ENCODE measurements around the gene SFRP5. TPM values are rescaled to one million over a fixed set of nuclear protein-coding genes. Genes with fewer than 3 reads are reported as not detected.

SFRP5 gene
- total RNA-seq, 1 experiment from 2014 or later, result 3.5 TPM

GRCh38 chr10:97734021-97734420 is 37.8 kb downstream of the SFRP5 start:
- peaks cover 13% of the 10 kb centered on the region for H3K36me3 Mint-ChIP-seq
- ChIA-PET POLR2A (no interaction called here), CTCF (interaction anchor here (0.7 to 7.8 kb wide), 7 partner anchors 14 to 162 kb away, joined by 3 to 56 read pairs (median 3); partner anchors contain the start of genes ANKRD2 and MARVELD1)
- no peak overlapping the region for H3K4me3 Mint-ChIP-seq
- peaks cover 10% of the 10 kb centered on the region for H3K4me1 Mint-ChIP-seq
- DNase-seq (ENCODE audit: low spot score) (no peak), ATAC-seq (no peak)
- H3K9me3 Mint-ChIP-seq, result peaks cover 14% of the 10 kb centered on the region
- H3K27me3 Mint-ChIP-seq (ENCODE audit: low read depth), result peaks cover 38% of the 10 kb centered on the region
- TF ChIP-seq SMAD3 (CRISPR knock-in tag; IDR thresholded peaks at IDR 0.05; ENCODE audit: borderline replicate concordance) (no peak), ZMAT4 (CRISPR knock-in tag; IDR thresholded peaks at IDR 0.05) (no peak), SP1 (CRISPR knock-in tag; conservative IDR thresholded peaks at IDR 0.05) (no peak), JAZF1 (CRISPR knock-in tag; IDR thresholded peaks at IDR 0.05) (no peak), SOX15 (CRISPR knock-in tag; IDR thresholded peaks at IDR 0.05) (no peak), TEAD4 (CRISPR knock-in tag; IDR thresholded peaks at IDR 0.05) (no peak), MLX (CRISPR knock-in tag; IDR thresholded peaks at IDR 0.05) (no peak), USF2 (CRISPR knock-in tag; IDR thresholded peaks at IDR 0.05) (no peak), ZNF396 (CRISPR knock-in tag; IDR thresholded peaks at IDR 0.05; ENCODE audit: borderline replicate concordance) (no peak), MYBL2 (CRISPR knock-in tag; IDR thresholded peaks at IDR 0.05) (no peak), GRHL2 (CRISPR knock-in tag; IDR thresholded peaks at IDR 0.05; ENCODE audit: insufficient replicate concordance, severe bottlenecking) (no peak), E2F4 (CRISPR knock-in tag; IDR thresholded peaks at IDR 0.05; ENCODE audit: borderline replicate concordance, low read depth) (no peak), GABPB1 (CRISPR knock-in tag; IDR thresholded peaks at IDR 0.05) (no peak)
- TF ChIP-seq, protein P1, sequence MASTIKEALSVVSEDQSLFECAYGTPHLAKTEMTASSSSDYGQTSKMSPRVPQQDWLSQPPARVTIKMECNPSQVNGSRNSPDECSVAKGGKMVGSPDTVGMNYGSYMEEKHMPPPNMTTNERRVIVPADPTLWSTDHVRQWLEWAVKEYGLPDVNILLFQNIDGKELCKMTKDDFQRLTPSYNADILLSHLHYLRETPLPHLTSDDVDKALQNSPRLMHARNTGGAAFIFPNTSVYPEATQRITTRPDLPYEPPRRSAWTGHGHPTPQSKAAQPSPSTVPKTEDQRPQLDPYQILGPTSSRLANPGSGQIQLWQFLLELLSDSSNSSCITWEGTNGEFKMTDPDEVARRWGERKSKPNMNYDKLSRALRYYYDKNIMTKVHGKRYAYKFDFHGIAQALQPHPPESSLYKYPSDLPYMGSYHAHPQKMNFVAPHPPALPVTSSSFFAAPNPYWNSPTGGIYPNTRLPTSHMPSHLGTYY (CRISPR knock-in tag; IDR thresholded peaks at IDR 0.05), result no peak
- TF ChIP-seq, protein P2, sequence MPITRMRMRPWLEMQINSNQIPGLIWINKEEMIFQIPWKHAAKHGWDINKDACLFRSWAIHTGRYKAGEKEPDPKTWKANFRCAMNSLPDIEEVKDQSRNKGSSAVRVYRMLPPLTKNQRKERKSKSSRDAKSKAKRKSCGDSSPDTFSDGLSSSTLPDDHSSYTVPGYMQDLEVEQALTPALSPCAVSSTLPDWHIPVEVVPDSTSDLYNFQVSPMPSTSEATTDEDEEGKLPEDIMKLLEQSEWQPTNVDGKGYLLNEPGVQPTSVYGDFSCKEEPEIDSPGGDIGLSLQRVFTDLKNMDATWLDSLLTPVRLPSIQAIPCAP (CRISPR knock-in tag; IDR thresholded peaks at IDR 0.05), result no peak
- H3K27ac Mint-ChIP-seq, result no peak overlapping the region

DNA sequence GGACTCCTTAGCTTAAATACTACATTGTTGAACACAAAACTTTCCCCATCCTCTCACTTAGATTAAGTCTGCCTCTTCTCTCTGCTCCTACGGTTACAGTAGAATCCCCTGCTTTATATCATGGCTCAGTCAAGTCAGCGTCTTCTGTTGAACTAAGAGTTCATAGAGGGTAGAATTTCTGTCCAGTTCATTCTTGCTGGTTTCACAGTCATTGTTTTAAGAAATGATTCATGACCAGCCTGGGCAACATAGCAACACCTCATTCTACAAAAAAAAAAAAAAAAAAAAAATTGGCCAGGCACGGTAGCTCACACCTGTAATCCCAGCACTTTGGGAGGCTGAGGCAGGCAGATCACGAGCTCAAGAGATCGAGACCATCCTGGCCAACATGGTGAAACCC is 38.5 kb downstream of the SFRP5 start:
- ChIA-PET POLR2A (interaction anchor here (0.7 kb wide), 2 partner anchors 9 to 93 kb away, joined by 3 to 10 read pairs; partner anchors contain the start of gene PI4K2A), CTCF (interaction anchor here (0.6 to 7.8 kb wide), 9 partner anchors 19 to 184 kb away, joined by 3 to 56 read pairs (median 3); partner anchors contain the start of genes ANKRD2 and MARVELD1)
- H3K36me3 Mint-ChIP-seq, result peaks cover 13% of the 10 kb centered on the region
- TF ChIP-seq, protein P3, sequence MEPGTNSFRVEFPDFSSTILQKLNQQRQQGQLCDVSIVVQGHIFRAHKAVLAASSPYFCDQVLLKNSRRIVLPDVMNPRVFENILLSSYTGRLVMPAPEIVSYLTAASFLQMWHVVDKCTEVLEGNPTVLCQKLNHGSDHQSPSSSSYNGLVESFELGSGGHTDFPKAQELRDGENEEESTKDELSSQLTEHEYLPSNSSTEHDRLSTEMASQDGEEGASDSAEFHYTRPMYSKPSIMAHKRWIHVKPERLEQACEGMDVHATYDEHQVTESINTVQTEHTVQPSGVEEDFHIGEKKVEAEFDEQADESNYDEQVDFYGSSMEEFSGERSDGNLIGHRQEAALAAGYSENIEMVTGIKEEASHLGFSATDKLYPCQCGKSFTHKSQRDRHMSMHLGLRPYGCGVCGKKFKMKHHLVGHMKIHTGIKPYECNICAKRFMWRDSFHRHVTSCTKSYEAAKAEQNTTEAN (CRISPR knock-in tag; IDR thresholded peaks at IDR 0.05), result no peak
- TF ChIP-seq SMAD4 (CRISPR knock-in tag; IDR thresholded peaks at IDR 0.05) (no peak), ZNF138 (CRISPR knock-in tag; conservative IDR thresholded peaks at IDR 0.05) (no peak), FOXP1 (CRISPR knock-in tag; IDR thresholded peaks at IDR 0.05; ENCODE audit: borderline replicate concordance) (no peak), ARID4B (CRISPR knock-in tag; IDR thresholded peaks at IDR 0.05; ENCODE audit: borderline replicate concordance) (no peak), EMX1 (CRISPR knock-in tag; IDR thresholded peaks at IDR 0.05) (no peak)
- TF ChIP-seq, protein P4, sequence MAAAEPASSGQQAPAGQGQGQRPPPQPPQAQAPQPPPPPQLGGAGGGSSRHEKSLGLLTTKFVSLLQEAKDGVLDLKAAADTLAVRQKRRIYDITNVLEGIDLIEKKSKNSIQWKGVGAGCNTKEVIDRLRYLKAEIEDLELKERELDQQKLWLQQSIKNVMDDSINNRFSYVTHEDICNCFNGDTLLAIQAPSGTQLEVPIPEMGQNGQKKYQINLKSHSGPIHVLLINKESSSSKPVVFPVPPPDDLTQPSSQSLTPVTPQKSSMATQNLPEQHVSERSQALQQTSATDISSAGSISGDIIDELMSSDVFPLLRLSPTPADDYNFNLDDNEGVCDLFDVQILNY (CRISPR knock-in tag; IDR thresholded peaks at IDR 0.05), result no peak

More for the DNA sequence above, 38.5 kb downstream of the SFRP5 start:
- DNase-seq (ENCODE audit: low spot score), result no peak
- Mint-ChIP-seq H3K27me3 (ENCODE audit: low read depth) (peaks cover 38% of the 10 kb centered on the region), H3K9me3 (peaks cover 14% of the 10 kb centered on the region), H3K4me1 (peaks cover 8% of the 10 kb centered on the region), H3K4me3 (no peak overlapping the region), H3K27ac (no peak overlapping the region)
- no peak for ATAC-seq
